ENCODE data around the gene MAP7D1. TPM values are rescaled to one million over a fixed set of nuclear protein-coding genes. Genes with fewer than 3 reads are reported as not detected.
A peak's percentile ranks its signal among the peaks of the same experiment; 100 is the strongest.

The MAP7D1 gene
- total and polyA plus RNA-seq, 2 of the 13 experiments (the other 11 are each of a cell fraction or from before 2014, with no cell fraction given), result 5.6 to 7.2 TPM

GRCh38 chr1:36223996-36224536 lies 68.1 kb downstream of the MAP7D1 start, which contains the start of gene THRAP3 (continued):
- TF ChIP-seq, protein P1, sequence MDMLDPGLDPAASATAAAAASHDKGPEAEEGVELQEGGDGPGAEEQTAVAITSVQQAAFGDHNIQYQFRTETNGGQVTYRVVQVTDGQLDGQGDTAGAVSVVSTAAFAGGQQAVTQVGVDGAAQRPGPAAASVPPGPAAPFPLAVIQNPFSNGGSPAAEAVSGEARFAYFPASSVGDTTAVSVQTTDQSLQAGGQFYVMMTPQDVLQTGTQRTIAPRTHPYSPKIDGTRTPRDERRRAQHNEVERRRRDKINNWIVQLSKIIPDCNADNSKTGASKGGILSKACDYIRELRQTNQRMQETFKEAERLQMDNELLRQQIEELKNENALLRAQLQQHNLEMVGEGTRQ (IDR thresholded peaks at IDR 0.05; ENCODE audit: low read depth, low read length), result peak; percentile 96
- TF ChIP-seq, protein P1 (CRISPR knock-in tag; IDR thresholded peaks at IDR 0.05; ENCODE audit: borderline replicate concordance), result peak; percentile 99
- TF ChIP-seq ZNF558 (CRISPR knock-in tag; IDR thresholded peaks at IDR 0.05; ENCODE audit: borderline replicate concordance), result 0 out of 2 replicates have a peak, but pooled peaks have one; percentile 93
- no peak for TF ChIP-seq SETDB1 (CRISPR knock-in tag; IDR thresholded peaks at IDR 0.05; ENCODE audit: borderline replicate concordance)
- TF ChIP-seq MAZ (IDR thresholded peaks at IDR 0.05; ENCODE audit: borderline replicate concordance, low read depth, low read length), result peak; percentile 94
- TF ChIP-seq MAZ (CRISPR knock-in tag; IDR thresholded peaks at IDR 0.05; ENCODE audit: low read depth), result peak; percentile 97
- TF ChIP-seq ZNF615 (CRISPR knock-in tag; IDR thresholded peaks at IDR 0.05; ENCODE audit: borderline replicate concordance), result no peak
- 0 out of 2 replicates have a peak, but pooled peaks have one; percentile 22 for TF ChIP-seq SOX13 (IDR thresholded peaks at IDR 0.05)
- TF ChIP-seq SOX13 (CRISPR knock-in tag; conservative IDR thresholded peaks at IDR 0.05 in 1 of 2, IDR thresholded peaks at IDR 0.05 in 1 of 2), result peak in 1 of 2 experiments; percentile 64; a peak in 1 of 4 replicates
- no peak for TF ChIP-seq HMG20A (CRISPR knock-in tag; IDR thresholded peaks at IDR 0.05; ENCODE audit: borderline replicate concordance)
- TF ChIP-seq PAX8 (CRISPR knock-in tag; IDR thresholded peaks at IDR 0.05; ENCODE audit: borderline replicate concordance), result no peak
- peak; percentile 24; the same call in 1 of the 2 replicates for TF ChIP-seq TGIF2 (CRISPR knock-in tag; IDR thresholded peaks at IDR 0.05)
- 0 out of 2 replicates have a peak, but pooled peaks have one; percentile 34 for TF ChIP-seq CREBL2 (CRISPR knock-in tag; IDR thresholded peaks at IDR 0.05; ENCODE audit: borderline replicate concordance)
- no peak for TF ChIP-seq DZIP1 (CRISPR knock-in tag; IDR thresholded peaks at IDR 0.05)
- TF ChIP-seq HNRNPL (IDR thresholded peaks at IDR 0.05; ENCODE audit: low read depth, low read length), result no peak
- peak; percentile 89; the same call in 1 of the 2 replicates for TF ChIP-seq FOXK1 (CRISPR knock-in tag; IDR thresholded peaks at IDR 0.05; ENCODE audit: borderline replicate concordance, low read depth)
- peak; percentile 66; the same call in 1 of the 2 replicates for TF ChIP-seq SNAPC2 (CRISPR knock-in tag; IDR thresholded peaks at IDR 0.05)
- no peak for TF ChIP-seq ZNF530 (CRISPR knock-in tag; IDR thresholded peaks at IDR 0.05; ENCODE audit: low read depth)
- TF ChIP-seq SSRP1 (CRISPR knock-in tag; IDR thresholded peaks at IDR 0.05), result no peak
- no peak for TF ChIP-seq ARHGAP35 (CRISPR knock-in tag; IDR thresholded peaks at IDR 0.05; ENCODE audit: borderline replicate concordance)
- no peak; the same call in 1 of the 2 replicates for TF ChIP-seq KDM5A (IDR thresholded peaks at IDR 0.05; ENCODE audit: borderline replicate concordance, low read length)
- TF ChIP-seq CHCHD3 (CRISPR knock-in tag; IDR thresholded peaks at IDR 0.05), result no peak
- no peak for TF ChIP-seq RBM22 (optimal IDR thresholded peaks at IDR 0.05; ENCODE audit: low read length)
- TF ChIP-seq YEATS4 (CRISPR knock-in tag; IDR thresholded peaks at IDR 0.05; ENCODE audit: borderline replicate concordance), result no peak; the same call in 1 of the 2 replicates
- TF ChIP-seq MAFF (IDR thresholded peaks at IDR 0.05; ENCODE audit: low read depth, low read length), result no peak
